Forelimb muscle (tissue), 1 donor: ENCODE data around the gene TSPO. TPM values are rescaled to one million over a fixed set of nuclear protein-coding genes. Genes with fewer than 3 reads are reported as not detected.

ENCODE experiments used
- DNase-seq: peaks from one replicate; pipeline ENCODE4 v3.0.0-alpha.2; 2013; ENCODE audit warnings: low read depth
- polyA plus RNA-seq: library from polyadenylated mRNA; unstranded; fragments of 120-200 nt; gene quantifications from one replicate; pipeline ENCODE4 v1.2.1, GENCODE V29; 2013; ENCODE audit not compliant: insufficient read length

Gene TSPO
- polyA plus RNA-seq, 1 donor, result 72.2 TPM

- no peak for DNase-seq
Measured at GRCh38 chr22:43179146-43179910, 28.0 kb downstream of the TSPO start.

GRCh38 chr22:43179911-43180195 lies 28.5 kb downstream of the TSPO start:
- no peak for DNase-seq

- DNase-seq, result no peak
Measured at GRCh38 chr22:43180670-43181069, 29.3 kb downstream of the TSPO start.

GRCh38 chr22:43181321-43182076 lies 30.1 kb downstream of the TSPO start:
- DNase-seq, result no peak

- no peak for DNase-seq
Measured at GRCh38 chr22:43182118-43182517, 30.8 kb downstream of the TSPO start.

- DNase-seq, result no peak
Measured at GRCh38 chr22:43182726-43183125, 31.4 kb downstream of the TSPO start.

GRCh38 chr22:43183496-43184277 lies 32.3 kb downstream of the TSPO start:
- no peak for DNase-seq

- DNase-seq, result no peak
Measured at GRCh38 chr22:43185860-43186261, 34.5 kb downstream of the TSPO start.

- DNase-seq, result no peak
Measured at GRCh38 chr22:43186272-43187170, 35.2 kb downstream of the TSPO start, which contains the start of gene TTLL12. Gene TTLL12, minus strand, starts transcription at chr22:43187134. Its CDS starts 65 bp downstream, at chr22:43187069.

GRCh38 chr22:43187171-43188099 lies 36.1 kb downstream of the TSPO start:
- peak; percentile 95 for DNase-seq

- no peak for DNase-seq
Measured at GRCh38 chr22:43188829-43189545, 37.6 kb downstream of the TSPO start.

GRCh38 chr22:43191831-43192230 lies 40.5 kb downstream of the TSPO start:
- DNase-seq, result no peak

- no peak for DNase-seq
Measured at GRCh38 chr22:43197271-43197941, 46.0 kb downstream of the TSPO start.

- DNase-seq, result no peak
Measured at GRCh38 chr22:43198126-43198525, 46.8 kb downstream of the TSPO start.

- no peak for DNase-seq
Measured at GRCh38 chr22:43198936-43199335, 47.6 kb downstream of the TSPO start.

- DNase-seq, result no peak
Measured at GRCh38 chr22:43199541-43199940, 48.2 kb downstream of the TSPO start.

- DNase-seq, result no peak
Measured at GRCh38 chr22:43200031-43200430, 48.7 kb downstream of the TSPO start.

- DNase-seq, result no peak
Measured at GRCh38 chr22:43200555-43200954, 49.2 kb downstream of the TSPO start.
